Esophagus squamous epithelium (tissue), 5 donors: ENCODE measurements around the gene SHF. TPM values are rescaled to one million over a fixed set of nuclear protein-coding genes. Genes with fewer than 3 reads are reported as not detected.
A peak's percentile ranks its signal among the peaks of the same experiment; 100 is the strongest.

ENCODE experiments used
- DNase-seq: peaks from one replicate; lab custom pipeline; 2025; lab: John Stamatoyannopoulos, UW
- H3K27ac ChIP-seq, 4 donors: fragments of 200-600 bp; sonication (generic); one replicate each; pipeline ENCODE4 v1.5.1; 2016 to 2019; ENCODE audit warnings: mild to moderate bottlenecking in 1 of 4
- H3K27me3 ChIP-seq, 4 donors: fragments of 200-600 bp; sonication (generic); 1 replicate in 3 of 4; 2 replicates in 1 of 4; pipeline versions ENCODE4 v1.5.1 to v1.6.0; 2017 to 2021; ENCODE audit warnings: antibody characterized with exemption in 1 of 4
- H3K36me3 ChIP-seq, 3 donors: fragments of 200-600 bp; sonication (generic); one replicate each; pipeline ENCODE4 v1.5.1; 2016 to 2019
- H3K4me1 ChIP-seq, 3 donors: fragments of 200-600 bp; sonication (generic); one replicate each; pipeline ENCODE4 v1.5.1; 2017 to 2019
- H3K4me3 ChIP-seq, 4 donors: fragments of 200-600 bp; sonication (generic); 1 replicate in 3 of 4; 2 replicates in 1 of 4; pipeline ENCODE4 v1.5.1; 2016 to 2019; ENCODE audit warnings: mild to moderate bottlenecking in 2 of 4, moderate library complexity in 1 of 4
- H3K9me3 ChIP-seq, 3 donors: fragments of 200-600 bp; sonication (generic); one replicate each; pipeline ENCODE4 v1.5.1; 2016 to 2019
- POLR2A ChIP-seq, 4 donors: fragments of 450-650 bp; IDR thresholded peaks; one replicate each; pipeline ENCODE4 v1.6.1; 2017; ENCODE audit warnings: antibody characterized with exemption in 4 of 4, mild to moderate bottlenecking in 4 of 4, moderate library complexity in 3 of 4
- WGBS, 2 donors: methylation state at CpG; one replicate each; pipeline ENCODE4 v1.1.5; 2018; 5-methylcytosine and 5-hydroxymethylcytosine counted together
- intact Hi-C: fragments of 100-400 bp; cut with DNase I; formaldehyde crosslinking; loops from one replicate; pipeline ENCODE4 v1.15.0; 2022
- total RNA-seq, 4 donors: library from RNA; depleted of rRNA; stranded (reverse); fragments of >200 nt; gene quantifications; one replicate each; pipeline ENCODE4 v1.1.0, GENCODE V29; 2016
- TF ChIP-seq, protein P1 (sequence below), 6 experiments: fragments of 450-650 bp in 4 of 6; fragments of 200-600 bp in 2 of 6; sonication (generic) in 2 of 6; IDR thresholded peaks; one replicate each; pipeline ENCODE4 v1.5.1; 2016 to 2019; ENCODE audit warnings: antibody characterized with exemption in 6 of 6, mild to moderate bottlenecking in 4 of 6, moderate library complexity in 4 of 6
- donor health status: DM: yes; HTN: yes; CAD: no.

SHF gene
- total RNA-seq, 4 donors from 2014 or later, result 1.9 to 12.0 (median 5.7) TPM

DNA sequence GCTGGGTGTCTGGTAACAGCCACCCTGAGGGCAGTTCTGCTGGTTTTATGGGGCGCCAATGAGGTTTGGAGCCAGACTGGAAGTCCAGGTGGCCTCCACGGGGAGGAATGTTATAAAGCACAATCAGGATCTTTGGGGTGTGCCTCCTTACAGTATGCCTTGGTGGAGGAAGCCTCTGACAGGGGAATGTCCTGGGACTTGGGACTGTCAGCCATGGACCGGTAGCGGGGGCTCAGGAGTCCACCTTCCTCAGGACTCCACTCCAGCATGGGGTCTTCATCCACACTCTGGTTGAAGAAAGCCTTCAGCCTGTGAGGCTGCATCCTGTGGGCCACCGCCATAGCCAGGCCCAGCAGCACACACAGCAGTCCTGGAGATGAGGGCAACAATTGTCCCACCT lies 68.8 kb downstream of the SHF start:
- H3K9me3 ChIP-seq, result no peaks in the 10 kb centered on the region
- H3K36me3 ChIP-seq, result peaks cover 0 to 52% (median 7%) of the 10 kb centered on the region in 3 donors
- TF ChIP-seq, protein P1, sequence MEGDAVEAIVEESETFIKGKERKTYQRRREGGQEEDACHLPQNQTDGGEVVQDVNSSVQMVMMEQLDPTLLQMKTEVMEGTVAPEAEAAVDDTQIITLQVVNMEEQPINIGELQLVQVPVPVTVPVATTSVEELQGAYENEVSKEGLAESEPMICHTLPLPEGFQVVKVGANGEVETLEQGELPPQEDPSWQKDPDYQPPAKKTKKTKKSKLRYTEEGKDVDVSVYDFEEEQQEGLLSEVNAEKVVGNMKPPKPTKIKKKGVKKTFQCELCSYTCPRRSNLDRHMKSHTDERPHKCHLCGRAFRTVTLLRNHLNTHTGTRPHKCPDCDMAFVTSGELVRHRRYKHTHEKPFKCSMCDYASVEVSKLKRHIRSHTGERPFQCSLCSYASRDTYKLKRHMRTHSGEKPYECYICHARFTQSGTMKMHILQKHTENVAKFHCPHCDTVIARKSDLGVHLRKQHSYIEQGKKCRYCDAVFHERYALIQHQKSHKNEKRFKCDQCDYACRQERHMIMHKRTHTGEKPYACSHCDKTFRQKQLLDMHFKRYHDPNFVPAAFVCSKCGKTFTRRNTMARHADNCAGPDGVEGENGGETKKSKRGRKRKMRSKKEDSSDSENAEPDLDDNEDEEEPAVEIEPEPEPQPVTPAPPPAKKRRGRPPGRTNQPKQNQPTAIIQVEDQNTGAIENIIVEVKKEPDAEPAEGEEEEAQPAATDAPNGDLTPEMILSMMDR (IDR thresholded peaks at IDR 0.05), result no peak
- no peak for TF ChIP-seq POLR2A (IDR thresholded peaks at IDR 0.05)
- peaks cover 5 to 95% (median 14%) of the 10 kb centered on the region in 4 donors for H3K27me3 ChIP-seq
- H3K27ac ChIP-seq, result no peak overlapping the region
- intact Hi-C loops, result loop anchor here (5.0 kb wide), 1 partner anchor 147 kb away; no protein-coding TSS in a partner anchor
- 100% methylated on average over 1 to 2 of the region's 5 CpGs for WGBS, 2 donors
- H3K4me1 ChIP-seq, result peaks cover 0 to 67% (median 24%) of the 10 kb centered on the region in 3 donors
- no peak for DNase-seq
- H3K4me3 ChIP-seq, result no peak overlapping the region

DNA sequence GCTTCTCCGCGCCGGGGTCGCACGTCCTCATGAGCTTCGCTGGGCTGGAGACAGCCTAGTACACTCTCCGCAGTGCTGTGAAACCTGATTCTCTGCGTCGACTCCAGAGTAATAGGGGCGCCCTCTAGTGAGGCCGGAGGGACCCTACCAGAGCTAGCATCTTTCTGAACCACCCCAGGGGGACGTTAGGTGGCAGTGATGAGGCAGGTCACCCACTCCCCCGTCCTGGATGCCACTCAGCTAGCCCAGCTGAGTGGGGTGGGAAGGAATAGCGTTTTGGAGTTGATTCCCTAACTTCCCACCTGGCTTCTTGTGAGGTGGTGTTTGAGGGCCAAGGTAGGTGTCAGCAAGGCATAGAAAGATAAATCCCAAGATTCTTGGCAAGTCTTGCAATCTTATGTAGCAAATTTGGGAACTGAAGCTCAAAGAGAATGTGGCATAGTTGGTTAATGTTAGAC lies 69.6 kb downstream of the SHF start:
- Histone ChIP-seq H3K9me3 (no peaks in the 10 kb centered on the region), H3K36me3 (peaks cover 0 to 52% (median 7%) of the 10 kb centered on the region in 3 donors), H3K27me3 (peaks cover 8 to 96% (median 16%) of the 10 kb centered on the region in 4 donors), H3K27ac (no peak overlapping the region), H3K4me3 (peak overlapping the region in 2 of 4 donors; percentile 21 to 45), H3K4me1 (peaks cover 0 to 67% (median 32%) of the 10 kb centered on the region in 3 donors)
- intact Hi-C loops, result loop anchor here (5.0 kb wide), 1 partner anchor 146 kb away; no protein-coding TSS in a partner anchor
- peak; percentile 36 for DNase-seq
- no peak for TF ChIP-seq POLR2A (IDR thresholded peaks at IDR 0.05)
- TF ChIP-seq, protein P1 (IDR thresholded peaks at IDR 0.05), result peak; percentile 82 to 95 (median 88)
- 6 to 8% methylated on average over 6 to 12 of the region's 14 CpGs for WGBS, 2 donors

DNA sequence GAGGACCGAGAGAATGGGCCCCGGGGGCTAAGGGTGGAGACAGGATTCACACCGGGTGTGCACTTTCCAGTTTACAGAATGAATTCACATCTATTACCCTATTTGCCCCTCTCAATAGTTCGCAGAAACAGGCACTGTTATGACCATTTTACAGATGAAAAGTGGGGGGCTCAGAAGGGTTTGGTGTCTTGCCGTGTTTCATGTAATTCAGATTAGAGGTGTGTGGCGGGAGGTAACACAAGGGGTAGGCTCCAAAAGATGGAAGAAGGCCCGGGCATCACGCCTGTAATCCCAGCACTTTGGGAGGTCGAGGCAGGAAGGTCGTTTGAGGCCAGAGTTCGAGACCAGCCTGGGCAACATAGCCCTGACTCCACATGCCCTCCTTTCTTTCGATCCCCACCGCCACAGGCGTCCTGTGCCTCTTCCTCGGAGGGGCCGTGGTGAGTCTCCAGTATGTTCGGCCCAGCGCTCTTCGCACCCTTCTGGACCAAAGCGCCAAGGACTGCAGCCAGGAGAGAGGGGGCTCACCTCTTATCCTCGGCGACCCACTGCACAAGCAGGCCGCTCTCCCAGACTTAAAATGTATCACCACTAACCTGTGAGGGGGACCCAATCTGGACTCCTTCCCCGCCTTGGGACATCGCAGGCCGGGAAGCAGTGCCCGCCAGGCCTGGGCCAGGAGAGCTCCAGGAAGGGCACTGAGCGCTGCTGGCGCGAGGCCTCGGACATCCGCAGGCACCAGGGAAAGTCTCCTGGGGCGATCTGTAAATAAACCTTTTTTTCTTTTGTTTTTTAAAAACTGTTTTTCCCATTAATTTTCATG lies 70.2 kb downstream of the SHF start:
- Histone ChIP-seq H3K4me1 (peaks cover 5 to 67% (median 37%) of the 10 kb centered on the region in 3 donors), H3K27me3 (peaks cover 13 to 96% (median 19%) of the 10 kb centered on the region in 4 donors), H3K36me3 (peaks cover 0 to 46% (median 7%) of the 10 kb centered on the region in 3 donors), H3K27ac (no peak overlapping the region), H3K4me3 (peak overlapping the region in 2 of 4 donors; percentile 21 to 45), H3K9me3 (no peaks in the 10 kb centered on the region)
- no peak for DNase-seq
- TF ChIP-seq POLR2A (IDR thresholded peaks at IDR 0.05), result no peak
- TF ChIP-seq, protein P1 (IDR thresholded peaks at IDR 0.05), result no peak
- 45 to 50% methylated on average over 19 to 29 of the region's 33 CpGs for WGBS, 2 donors
- intact Hi-C loops, result loop anchor here (5.0 kb wide), 1 partner anchor 145 kb away; no protein-coding TSS in a partner anchor

Other genes with a start within 250 kb of the SHF start
- gene TERB2, start 231.3 kb downstream of the SHF start, total RNA-seq, result not detected
- 10 to 100 TPM; 26.3 to 39.3 (median 31.0) TPM for gene SORD, start 164.8 kb downstream of the SHF start, total RNA-seq
- gene DUOX2, start 73.8 kb downstream of the SHF start, total RNA-seq, result 10 to 100 TPM in 3 of 4 donors, 1 to 10 TPM in 1; 5.0 to 50.7 (median 22.6) TPM
- gene DUOXA2, start 73.6 kb downstream of the SHF start, total RNA-seq, result 10 to 100 TPM in 2 of 4 donors, 1 to 10 TPM in 1, not detected in 1; 6.3 to 20.6 (median 13.6) TPM
- 100 to 1,000 TPM in 3 of 4 donors, 10 to 100 TPM in 1; 64.0 to 202 (median 134) TPM for gene DUOXA1, start 58.1 kb downstream of the SHF start, total RNA-seq
- 100 to 1,000 TPM in 2 of 4 donors, 10 to 100 TPM in 2; 87.5 to 202 (median 122) TPM for gene DUOX1, start 58.0 kb downstream of the SHF start, total RNA-seq
- not detected for gene SLC28A2, start 64.3 kb upstream of the SHF start, total RNA-seq
- 10 to 100 TPM; 11.1 to 20.7 (median 16.7) TPM for gene GATM, start 190.6 kb upstream of the SHF start, total RNA-seq